Brain microvascular endothelial cell (primary cell): ENCODE data around the gene DRC7.
A peak's percentile ranks its signal among the peaks of the same experiment; 100 is the strongest.

ENCODE experiments used
- DNase-seq: peaks from one replicate; pipeline ENCODE4 v3.0.0-alpha.2; 2020
- H3K27ac ChIP-seq: fragments of 250-450 bp; sonication (Bioruptor Pico); 2 replicates; pipeline ENCODE4 v1.5.1; 2020; ENCODE audit warnings: mild to moderate bottlenecking, moderate library complexity
- H3K27me3 ChIP-seq: fragments of 250-450 bp; sonication (Bioruptor Pico); replicated peaks from 2 replicates; pipeline ENCODE4 v1.5.1; 2020; ENCODE audit warnings: mild to moderate bottlenecking
- H3K36me3 ChIP-seq: fragments of 250-450 bp; sonication (Bioruptor Pico); replicated peaks from 2 replicates; pipeline ENCODE4 v1.5.1; 2020; ENCODE audit warnings: mild to moderate bottlenecking
- H3K4me3 ChIP-seq: 2 replicates; pipeline ENCODE4 v1.5.1; 2011; ENCODE audit warnings: low read depth, mild to moderate bottlenecking, control low read depth, low read length, moderate library complexity
- in situ Hi-C: cut with HindIII; loops from 2 replicates; pipeline ENCODE4 v1.10.0; 2017; ENCODE audit warnings: low sequenced_read_pairs, low pct_ligation_motif_present
- TF ChIP-seq, protein P1 (sequence below): IDR thresholded peaks from 2 replicates; pipeline ENCODE4 v1.5.1; 2011; ENCODE audit warnings: low read depth, mild to moderate bottlenecking, moderate library complexity, low read length, control low read depth, inconsistent platforms; ENCODE audit errors: missing control alignments

DRC7 gene

GRCh38 chr16:57724531-57724930 lies 29.9 kb downstream of the DRC7 start:
- no peaks in the 10 kb centered on the region for H3K36me3 ChIP-seq
- DNase-seq = no peak
- in situ Hi-C loops = no loop called here
- no peaks in the 10 kb centered on the region for H3K27me3 ChIP-seq
- TF ChIP-seq, protein P1, sequence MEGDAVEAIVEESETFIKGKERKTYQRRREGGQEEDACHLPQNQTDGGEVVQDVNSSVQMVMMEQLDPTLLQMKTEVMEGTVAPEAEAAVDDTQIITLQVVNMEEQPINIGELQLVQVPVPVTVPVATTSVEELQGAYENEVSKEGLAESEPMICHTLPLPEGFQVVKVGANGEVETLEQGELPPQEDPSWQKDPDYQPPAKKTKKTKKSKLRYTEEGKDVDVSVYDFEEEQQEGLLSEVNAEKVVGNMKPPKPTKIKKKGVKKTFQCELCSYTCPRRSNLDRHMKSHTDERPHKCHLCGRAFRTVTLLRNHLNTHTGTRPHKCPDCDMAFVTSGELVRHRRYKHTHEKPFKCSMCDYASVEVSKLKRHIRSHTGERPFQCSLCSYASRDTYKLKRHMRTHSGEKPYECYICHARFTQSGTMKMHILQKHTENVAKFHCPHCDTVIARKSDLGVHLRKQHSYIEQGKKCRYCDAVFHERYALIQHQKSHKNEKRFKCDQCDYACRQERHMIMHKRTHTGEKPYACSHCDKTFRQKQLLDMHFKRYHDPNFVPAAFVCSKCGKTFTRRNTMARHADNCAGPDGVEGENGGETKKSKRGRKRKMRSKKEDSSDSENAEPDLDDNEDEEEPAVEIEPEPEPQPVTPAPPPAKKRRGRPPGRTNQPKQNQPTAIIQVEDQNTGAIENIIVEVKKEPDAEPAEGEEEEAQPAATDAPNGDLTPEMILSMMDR = no peak
- H3K27ac ChIP-seq = no peak overlapping the region
- no peak overlapping the region for H3K4me3 ChIP-seq

- Histone ChIP-seq H3K36me3 (no peaks in the 10 kb centered on the region), H3K27me3 (no peaks in the 10 kb centered on the region), H3K27ac (no peak overlapping the region), H3K4me3 (no peak overlapping the region)
- DNase-seq = no peak
- in situ Hi-C loops = no loop called here
- TF ChIP-seq, protein P1 = no peak
Measured at GRCh38 chr16:57725151-57725550, 30.5 kb downstream of the DRC7 start.

GRCh38 chr16:57725554-57725953 lies 30.9 kb downstream of the DRC7 start:
- H3K27me3 ChIP-seq = no peaks in the 10 kb centered on the region
- no peak for DNase-seq
- H3K27ac ChIP-seq = no peak overlapping the region
- no peaks in the 10 kb centered on the region for H3K36me3 ChIP-seq
- TF ChIP-seq, protein P1 = no peak
- no peak overlapping the region for H3K4me3 ChIP-seq
- in situ Hi-C loops = no loop called here

- Histone ChIP-seq H3K36me3 (no peaks in the 10 kb centered on the region), H3K27ac (no peak overlapping the region), H3K27me3 (no peaks in the 10 kb centered on the region), H3K4me3 (no peak overlapping the region)
- in situ Hi-C loops = no loop called here
- no peak for DNase-seq
- TF ChIP-seq, protein P1 = no peak
Measured at GRCh38 chr16:57725976-57726375, 31.4 kb downstream of the DRC7 start.

GRCh38 chr16:57726433-57726947 lies 31.9 kb downstream of the DRC7 start:
- Histone ChIP-seq H3K4me3 (no peak overlapping the region), H3K27me3 (no peaks in the 10 kb centered on the region), H3K27ac (no peak overlapping the region), H3K36me3 (no peaks in the 10 kb centered on the region)
- no peak for DNase-seq
- in situ Hi-C loops = no loop called here
- TF ChIP-seq, protein P1 = no peak

DNA sequence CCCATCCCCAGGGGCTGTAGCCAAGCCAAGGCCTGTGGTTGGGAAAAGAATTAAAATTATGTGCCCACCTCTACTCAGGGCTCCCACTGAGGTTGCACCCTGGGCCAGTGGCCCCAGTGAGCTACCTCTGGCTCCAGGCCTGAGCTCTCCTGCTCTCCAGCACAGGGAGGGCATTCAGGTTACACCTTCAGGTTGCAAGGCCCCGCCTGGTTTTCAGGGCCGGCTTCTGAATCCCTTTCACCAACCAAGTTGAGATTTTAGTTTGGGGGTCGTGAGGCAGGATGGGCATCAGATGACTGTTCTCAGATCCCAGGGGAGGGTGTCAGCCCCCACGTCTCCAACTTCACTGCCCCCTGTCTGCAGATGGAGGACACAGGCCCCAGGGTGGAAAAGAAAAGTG lies 33.0 kb downstream of the DRC7 start:
- Histone ChIP-seq H3K27me3 (no peaks in the 10 kb centered on the region), H3K27ac (no peak overlapping the region), H3K36me3 (no peaks in the 10 kb centered on the region), H3K4me3 (no peak overlapping the region)
- no peak for DNase-seq
- in situ Hi-C loops = no loop called here
- TF ChIP-seq, protein P1 = peak; percentile 33
